ENCODE measurements around the gene EVX2. TPM values are rescaled to one million over a fixed set of nuclear protein-coding genes. Genes with fewer than 3 reads are reported as not detected.

The EVX2 gene
- polyA plus RNA-seq, 1 donor from 2014 or later: not detected

GRCh38 chr2:176074919-176075425 is 8.8 kb downstream of the EVX2 start:
- Histone ChIP-seq H4K20me1 (ENCODE audit: insufficient read depth) (no peaks in the 10 kb centered on the region), H2AFZ (ENCODE audit: low read depth, low read length) (no peak overlapping the region), H3K27ac (ENCODE audit: low read length) (no peak overlapping the region), H3K27me3 (ENCODE audit: insufficient read depth, low read depth, low read length) (peaks cover 100% of the 10 kb centered on the region), H3K4me2 (ENCODE audit: low read length) (no peak overlapping the region), H3F3A (ENCODE audit: insufficient read depth, low read length, poor library complexity, severe bottlenecking) (no peaks in the 10 kb centered on the region), H3K4me3 (ENCODE audit: low read length) (no peak overlapping the region), H3K9ac (ENCODE audit: low read length) (no peak overlapping the region), H3K36me3 (ENCODE audit: insufficient read depth, low read length) (no peaks in the 10 kb centered on the region), H3K79me2 (replicated peaks; ENCODE audit: insufficient read depth, low read length) (no peaks in the 10 kb centered on the region), H3K9me2 (ENCODE audit: insufficient read depth, low read length) (no peaks in the 10 kb centered on the region), H3K9me3 (ENCODE audit: low read length) (peaks cover 4% of the 10 kb centered on the region)
- TF ChIP-seq SMC3 (conservative IDR thresholded peaks at IDR 0.05; ENCODE audit: poor library complexity): no peak
- TF ChIP-seq CTCF (IDR thresholded peaks at IDR 0.05; ENCODE audit: poor library complexity, severe bottlenecking): no peak
- TF ChIP-seq EP300 (conservative IDR thresholded peaks at IDR 0.05; ENCODE audit: poor library complexity, severe bottlenecking): no peak

- peaks cover 100% of the 10 kb centered on the region for H3K27me3 ChIP-seq (ENCODE audit: insufficient read depth, low read depth, low read length)
- no peaks in the 10 kb centered on the region for H3K36me3 ChIP-seq (ENCODE audit: insufficient read depth, low read length)
- no peak overlapping the region for H3K9ac ChIP-seq (ENCODE audit: low read length)
- no peak overlapping the region for H3K4me2 ChIP-seq (ENCODE audit: low read length)
- no peaks in the 10 kb centered on the region for H3F3A ChIP-seq (ENCODE audit: insufficient read depth, low read length, poor library complexity, severe bottlenecking)
- no peak overlapping the region for H2AFZ ChIP-seq (ENCODE audit: low read depth, low read length)
- no peaks in the 10 kb centered on the region for H4K20me1 ChIP-seq (ENCODE audit: insufficient read depth)
- H3K79me2 ChIP-seq (replicated peaks; ENCODE audit: insufficient read depth, low read length): no peaks in the 10 kb centered on the region
- no peak overlapping the region for H3K4me3 ChIP-seq (ENCODE audit: low read length)
- no peak overlapping the region for H3K27ac ChIP-seq (ENCODE audit: low read length)
- H3K9me3 ChIP-seq (ENCODE audit: low read length): peaks cover 4% of the 10 kb centered on the region
- TF ChIP-seq EP300 (conservative IDR thresholded peaks at IDR 0.05; ENCODE audit: poor library complexity, severe bottlenecking) (no peak), RAD21 (conservative IDR thresholded peaks at IDR 0.05) (no peak), CTCF (IDR thresholded peaks at IDR 0.05; ENCODE audit: poor library complexity, severe bottlenecking) (no peak), TAF1 (IDR thresholded peaks at IDR 0.05; ENCODE audit: low read depth) (no peak), REST (IDR thresholded peaks at IDR 0.05; ENCODE audit: borderline replicate concordance) (no peak), POLR2AphosphoS5 (IDR thresholded peaks at IDR 0.05) (no peak)
- no peaks in the 10 kb centered on the region for H3K9me2 ChIP-seq (ENCODE audit: insufficient read depth, low read length)
These were observed 10.5 kb downstream of the EVX2 start for GRCh38 chr2:176072951-176073904.
